Thoracic aorta (tissue), 2 donors: ENCODE measurements around the gene XXYLT1. TPM values are rescaled to one million over a fixed set of nuclear protein-coding genes. Genes with fewer than 3 reads are reported as not detected.

Experiments used
- ATAC-seq: fragments of 150-250 bp; one replicate; pipeline ENCODE4 v1.8.0; 2017; ENCODE audit warnings: low read depth; ENCODE audit not compliant: insufficient number of reproducible peaks, low FRiP score
- DNase-seq: peaks from one replicate; pipeline ENCODE4 v3.0.0-alpha.2; 2020; ENCODE audit warnings: low spot score
- H3K27ac ChIP-seq, 2 donors: fragments of 200-600 bp; sonication (generic); 1 replicate in 1 of 2; 2 replicates in 1 of 2; pipeline ENCODE4 v1.5.1; 2016; ENCODE audit warnings: mild to moderate bottlenecking in 2 of 2, moderate library complexity in 2 of 2
- H3K27me3 ChIP-seq: fragments of 200-600 bp; sonication (generic); replicated peaks from 2 replicates; pipeline ENCODE4 v1.6.0; 2016; ENCODE audit warnings: mild to moderate bottlenecking; ENCODE audit not compliant: insufficient read depth
- H3K36me3 ChIP-seq: fragments of 200-600 bp; sonication (generic); one replicate; pipeline ENCODE4 v1.5.1; 2016
- H3K4me1 ChIP-seq, 2 donors: fragments of 200-600 bp; sonication (generic); 1 replicate in 1 of 2; 2 replicates in 1 of 2; pipeline versions ENCODE4 v1.5.1 to v1.6.0; 2016; ENCODE audit warnings: low read depth in 2 of 2, mild to moderate bottlenecking in 1 of 2; ENCODE audit not compliant: control insufficient read depth in 1 of 2
- H3K4me3 ChIP-seq: fragments of 200-600 bp; sonication (generic); 2 replicates; pipeline ENCODE4 v1.5.1; 2016; ENCODE audit warnings: mild to moderate bottlenecking
- H3K9me3 ChIP-seq: fragments of 200-600 bp; sonication (generic); 2 replicates; pipeline ENCODE4 v1.5.1; 2016
- CTCF ChIP-seq: fragments of 200-600 bp; sonication (generic); IDR thresholded peaks from one replicate; pipeline ENCODE4 v1.5.1; 2019; ENCODE audit warnings: antibody characterized with exemption
- total RNA-seq, 2 donors: library from RNA; depleted of rRNA; stranded (reverse); fragments of >200 nt; gene quantifications; one replicate each; pipeline versions ENCODE4 v1.1.0 to v1.2.3, GENCODE V29; 2016

The XXYLT1 gene
- 10 to 100 TPM; 17.7 to 21.2 TPM for total RNA-seq

- ATAC-seq (peak; percentile 98), DNase-seq (no peak)
- H3K9me3 ChIP-seq, result no peaks in the 10 kb centered on the region
- TF ChIP-seq CTCF, result peak; percentile 35
- H3K27ac ChIP-seq, result peak within 1 kb of the TSS; percentile 67 to 82
- H3K27me3 ChIP-seq, result no peaks in the 10 kb centered on the region
- peaks cover 5 to 15% of the 10 kb centered on the region in 2 donors for H3K4me1 ChIP-seq
- peak within 1 kb of the TSS; percentile 94 for H3K4me3 ChIP-seq
- no peaks in the 10 kb centered on the region for H3K36me3 ChIP-seq
Measured at GRCh38 chr3:195270817-195271409, at the start of gene XXYLT1. Gene XXYLT1 (minus strand): TSS chr3:195271159. CDS start chr3:195271058, 101 bp downstream.

- Histone ChIP-seq H3K4me3 (no peak overlapping the region), H3K27ac (no peak overlapping the region), H3K4me1 (no peaks in the 10 kb centered on the region), H3K9me3 (no peaks in the 10 kb centered on the region), H3K27me3 (no peaks in the 10 kb centered on the region), H3K36me3 (peaks cover 9% of the 10 kb centered on the region)
- ATAC-seq (no peak), DNase-seq (no peak)
- TF ChIP-seq CTCF, result no peak
Measured at GRCh38 chr3:195319060-195319459, 48.1 kb upstream of the XXYLT1 start.

- no peak overlapping the region for H3K27ac ChIP-seq
- no peak for TF ChIP-seq CTCF
Measured at GRCh38 chr3:195312714-195313113, 41.8 kb upstream of the XXYLT1 start.

GRCh38 chr3:195307711-195308110, 36.8 kb upstream of the XXYLT1 start:
- TF ChIP-seq CTCF, result no peak
- no peaks in the 10 kb centered on the region for H3K27me3 ChIP-seq
- no peaks in the 10 kb centered on the region for H3K9me3 ChIP-seq
- H3K27ac ChIP-seq, result no peak overlapping the region
- DNase-seq (no peak), ATAC-seq (no peak)
- peaks cover 6% of the 10 kb centered on the region for H3K36me3 ChIP-seq
- H3K4me3 ChIP-seq, result no peak overlapping the region
- H3K4me1 ChIP-seq, result no peaks in the 10 kb centered on the region

More at GRCh38 chr3:195312714-195313113, 41.8 kb upstream of the XXYLT1 start:
- DNase-seq, result no peak
- no peak overlapping the region for H3K4me3 ChIP-seq
- H3K27me3 ChIP-seq, result no peaks in the 10 kb centered on the region
- H3K9me3 ChIP-seq, result no peaks in the 10 kb centered on the region
- no peaks in the 10 kb centered on the region for H3K36me3 ChIP-seq
- no peaks in the 10 kb centered on the region for H3K4me1 ChIP-seq
- no peak for ATAC-seq

- no peak for TF ChIP-seq CTCF
- no peaks in the 10 kb centered on the region for H3K9me3 ChIP-seq
- no peak overlapping the region for H3K27ac ChIP-seq
- H3K4me3 ChIP-seq, result no peak overlapping the region
- H3K27me3 ChIP-seq, result no peaks in the 10 kb centered on the region
- ATAC-seq, result no peak
- peaks cover 12% of the 10 kb centered on the region for H3K36me3 ChIP-seq
- no peaks in the 10 kb centered on the region for H3K4me1 ChIP-seq
- DNase-seq, result no peak
Measured at GRCh38 chr3:195306369-195306768, 35.4 kb upstream of the XXYLT1 start.
